GM18505 (cell line): ENCODE measurements around the gene ATP13A3.
"Not testable (repeated sequence)": the region's sequence is repeated elsewhere in the genome, so short reads cannot be mapped to it uniquely, and the experiment has no call there.

ENCODE experiments used
- ATAC-seq: cut with Tn5 transposase; IDR thresholded peaks from one replicate; pipeline ENCODE4 v1.9.1; 2021; ENCODE audit not compliant: unreplicated experiment
- POLR2A ChIP-seq: IDR thresholded peaks from 4 replicates; pipeline ENCODE4 v1.6.1; 2011; ENCODE audit warnings: borderline replicate concordance; ENCODE audit not compliant: insufficient read depth, insufficient read length; ENCODE audit errors: extremely low read depth

ATP13A3 gene

DNA sequence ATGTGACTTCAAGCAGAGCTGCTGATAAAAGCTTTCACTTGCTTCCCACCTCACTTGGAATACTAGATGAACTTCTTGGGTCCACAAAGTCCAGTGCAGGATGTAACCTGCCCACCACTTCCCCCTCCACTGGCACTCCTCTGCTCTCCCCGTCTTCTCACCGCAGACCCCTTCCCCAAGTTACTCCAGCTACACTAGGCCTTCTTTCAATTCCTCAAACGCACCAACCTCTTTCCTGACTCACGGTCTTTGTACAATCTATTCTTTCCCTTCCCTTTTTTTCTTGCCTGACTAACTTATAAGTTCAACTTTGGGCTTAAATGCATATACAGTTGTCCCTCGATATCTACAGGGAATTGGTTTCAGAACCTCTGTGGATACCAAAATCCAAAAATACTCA is 5.2 kb upstream of the ATP13A3 start:
- ATAC-seq, result no peak
- no peak for TF ChIP-seq POLR2A

DNA sequence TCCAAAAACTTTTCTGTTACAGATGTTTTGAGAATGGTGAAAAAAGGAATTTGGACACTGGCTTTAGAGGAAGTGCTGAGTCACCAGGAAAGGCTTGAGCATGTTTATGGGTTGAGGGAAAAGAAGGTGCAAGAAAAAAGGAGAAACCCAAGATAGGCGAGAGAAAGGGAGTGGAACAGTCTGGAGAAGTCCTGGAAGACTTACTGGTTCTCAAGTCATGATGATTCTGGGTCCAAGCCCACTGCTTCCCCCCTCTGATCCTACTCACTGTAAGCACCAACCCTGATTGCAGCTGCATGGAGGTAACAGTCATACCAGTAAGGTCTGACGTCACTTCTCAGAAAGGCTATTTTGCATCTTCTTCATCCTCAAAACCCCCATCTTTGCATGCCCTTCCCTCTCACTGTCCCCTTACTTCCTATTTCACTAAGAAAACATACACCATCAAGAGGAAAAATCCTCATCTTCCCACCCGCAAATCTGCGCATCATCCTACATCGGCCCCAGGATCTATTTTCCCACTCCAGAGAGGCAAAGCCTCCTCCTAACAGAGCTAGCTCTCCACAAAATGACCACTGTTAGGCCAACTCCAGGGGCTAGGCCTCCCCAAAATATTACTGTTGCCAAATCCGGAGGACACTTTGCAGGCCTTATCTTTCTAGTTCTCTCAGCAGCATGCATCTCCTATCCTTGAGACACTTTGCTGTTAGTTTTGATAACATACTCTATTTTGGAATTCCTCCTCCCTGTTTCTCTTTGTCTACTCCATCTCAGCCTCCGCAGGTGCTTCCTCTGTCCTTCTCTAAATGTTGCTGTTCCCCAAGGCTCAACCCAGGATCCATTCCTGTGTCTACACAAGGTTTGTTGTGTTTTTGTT is 3.2 kb upstream of the ATP13A3 start:
- peak; percentile 68 for TF ChIP-seq POLR2A
- ATAC-seq, result no peak

DNA sequence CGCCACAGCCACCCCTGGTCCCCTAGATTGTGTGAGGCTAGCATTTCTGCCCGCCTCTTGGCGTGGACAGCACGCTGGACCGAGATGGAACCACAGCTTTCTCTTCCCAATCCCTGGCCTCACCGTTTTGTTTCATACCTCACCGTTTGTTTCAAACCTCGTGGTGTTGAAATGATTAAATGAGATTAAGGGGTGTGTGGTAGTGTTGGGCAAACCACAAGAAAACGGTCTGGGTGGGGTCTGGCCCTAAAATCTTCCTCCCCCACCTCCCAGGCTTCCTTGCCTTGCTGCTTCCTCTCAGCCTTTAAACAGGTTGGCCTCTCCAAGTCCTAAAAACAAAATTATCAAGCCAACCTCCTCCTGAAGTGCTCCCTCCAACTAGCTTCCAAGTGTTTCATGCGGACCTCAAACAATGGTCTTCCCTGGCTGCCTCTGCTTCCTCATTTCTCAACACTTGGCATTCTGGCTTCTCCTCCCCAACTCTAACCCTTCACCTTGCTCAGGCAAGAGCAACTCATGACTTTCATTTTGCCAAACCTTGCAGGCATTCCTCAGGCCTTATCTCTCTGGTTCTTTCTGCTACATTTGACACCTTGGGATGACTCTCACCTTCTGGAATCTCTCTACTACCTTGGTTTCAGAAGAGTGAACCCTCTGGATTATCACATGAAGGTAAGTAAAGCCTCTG is 1.4 kb upstream of the ATP13A3 start:
- no peak for TF ChIP-seq POLR2A
- ATAC-seq, result no peak

DNA sequence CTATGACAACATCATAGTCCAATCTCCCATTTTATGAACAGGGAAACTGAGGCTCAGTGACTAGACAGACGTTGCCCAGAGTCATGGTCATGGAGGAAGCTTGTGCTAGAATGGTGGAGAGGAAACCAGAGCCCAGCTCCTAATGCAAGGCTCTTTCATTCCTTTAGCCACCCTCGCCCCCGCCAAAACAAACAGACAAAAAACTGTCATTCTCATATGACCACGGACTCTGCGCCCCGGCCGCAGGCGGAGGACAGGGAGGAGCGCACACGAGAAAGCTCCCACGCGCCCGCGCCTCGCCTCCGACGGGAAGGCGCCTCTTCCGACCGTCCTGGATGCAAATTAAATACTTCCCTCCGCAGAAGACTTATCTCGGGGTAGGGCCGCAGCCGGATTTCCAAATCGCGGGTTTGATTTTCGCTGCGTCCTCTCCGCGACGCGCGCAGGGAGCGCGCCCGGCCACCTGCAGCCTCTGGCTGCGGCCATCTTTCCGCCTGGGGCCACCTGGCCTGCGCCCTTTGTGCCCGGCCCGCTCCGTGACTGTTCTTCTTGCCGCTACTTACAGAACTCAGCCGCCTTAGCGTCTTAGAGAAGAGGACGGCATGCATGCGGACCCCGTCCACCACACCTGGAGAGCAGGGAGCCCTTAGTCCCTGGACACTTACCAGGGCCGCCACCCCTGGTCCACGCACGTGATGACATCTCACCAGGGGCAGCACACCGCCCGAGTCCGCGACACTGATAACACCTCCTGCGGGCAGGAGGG is 670 bp upstream of the ATP13A3 start:
- peak; percentile 49 for TF ChIP-seq POLR2A
- ATAC-seq, result peak; percentile 17

DNA sequence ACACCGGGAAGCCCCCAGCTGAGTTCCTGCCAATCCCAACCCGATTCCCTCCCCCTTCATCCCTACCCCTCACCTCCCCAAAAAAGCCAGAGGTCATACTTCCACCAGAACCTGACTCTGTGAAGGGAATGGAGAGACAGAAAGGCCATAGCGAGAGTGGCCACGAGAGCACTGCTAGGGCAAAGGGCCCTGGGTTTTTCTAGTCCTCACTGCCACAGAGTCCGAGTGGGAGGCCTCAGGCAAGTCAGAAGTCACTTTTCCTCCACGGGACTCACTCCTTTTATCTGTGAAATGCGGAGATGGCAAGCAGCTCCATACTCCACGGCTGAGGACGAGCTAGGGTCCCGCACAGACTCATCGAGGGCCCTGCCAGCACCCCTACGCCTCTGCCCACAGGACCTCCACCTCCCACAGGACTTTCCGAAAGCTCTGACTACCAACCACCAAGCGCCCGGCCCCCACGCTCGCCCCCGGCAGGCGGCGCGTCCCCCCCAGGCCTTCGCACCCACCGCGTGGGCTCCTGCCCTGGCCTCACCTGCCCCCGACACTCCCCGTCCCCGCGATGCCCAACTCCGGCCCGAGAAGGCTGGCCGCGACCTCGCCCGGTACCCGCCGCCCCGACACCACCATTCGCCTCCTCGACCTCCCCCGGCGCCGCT is 792 bp downstream of the ATP13A3 start:
- peak; percentile 14 for ATAC-seq
- TF ChIP-seq POLR2A, result peak; percentile 17

DNA sequence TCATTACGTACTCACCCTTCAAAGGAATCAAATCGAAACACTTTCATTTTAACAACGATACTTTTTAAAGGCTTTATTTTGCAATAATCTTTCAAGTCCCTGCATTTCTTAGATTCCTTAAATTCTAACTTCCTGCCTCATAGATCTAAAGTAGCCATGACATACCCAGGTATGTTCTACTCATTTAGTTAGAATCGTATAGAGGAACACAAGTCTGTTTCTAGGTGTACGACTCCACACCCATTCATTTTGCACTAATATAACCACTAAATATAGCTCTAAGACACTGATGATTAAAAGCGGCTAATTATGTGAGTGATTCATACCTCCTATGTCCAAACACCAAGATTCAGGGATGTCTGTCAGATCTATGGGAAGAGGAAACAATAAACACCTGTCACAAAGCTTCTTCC is 1.3 kb downstream of the ATP13A3 start:
- no peak for TF ChIP-seq POLR2A
- no peak for ATAC-seq

DNA sequence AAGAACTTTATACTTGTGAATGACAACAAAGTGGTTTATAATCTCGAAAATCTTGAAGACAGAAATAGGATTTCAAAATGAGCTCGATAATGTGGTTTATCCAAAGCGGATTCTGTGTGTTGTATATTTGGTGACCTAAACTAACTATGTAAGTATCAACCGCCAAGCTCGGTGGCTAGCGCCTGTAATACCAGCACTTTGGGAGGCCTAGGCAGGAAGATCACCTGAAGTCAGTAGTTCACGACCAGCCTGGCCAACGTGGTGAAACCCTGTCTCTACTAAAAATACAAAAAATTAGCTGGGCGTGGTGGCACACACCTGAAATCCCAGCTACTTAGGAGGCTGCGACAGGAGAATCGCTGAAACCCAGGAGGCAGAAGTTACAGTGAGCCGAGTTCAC is 2.2 kb downstream of the ATP13A3 start:
- no peak for ATAC-seq
- no peak for TF ChIP-seq POLR2A

DNA sequence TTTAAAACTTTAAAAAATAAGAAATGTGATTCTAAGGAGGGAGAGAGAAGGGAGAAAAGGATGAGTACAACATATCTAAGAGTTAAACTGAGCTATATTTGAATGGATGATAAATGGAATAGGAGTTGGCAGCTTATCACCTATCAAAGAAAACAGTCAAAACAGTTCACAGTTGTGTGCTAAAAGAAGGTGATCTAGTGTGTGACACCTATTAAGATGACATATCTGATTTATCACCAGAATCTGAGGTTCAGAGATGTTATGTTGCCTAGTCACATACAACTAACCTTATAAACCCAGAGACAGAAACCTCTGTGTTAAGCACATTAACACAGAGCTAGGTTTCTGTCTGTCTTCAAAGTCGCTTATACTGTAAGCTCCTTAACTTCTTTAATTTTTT is 3.0 kb downstream of the ATP13A3 start:
- TF ChIP-seq POLR2A, result no peak
- no peak for ATAC-seq

DNA sequence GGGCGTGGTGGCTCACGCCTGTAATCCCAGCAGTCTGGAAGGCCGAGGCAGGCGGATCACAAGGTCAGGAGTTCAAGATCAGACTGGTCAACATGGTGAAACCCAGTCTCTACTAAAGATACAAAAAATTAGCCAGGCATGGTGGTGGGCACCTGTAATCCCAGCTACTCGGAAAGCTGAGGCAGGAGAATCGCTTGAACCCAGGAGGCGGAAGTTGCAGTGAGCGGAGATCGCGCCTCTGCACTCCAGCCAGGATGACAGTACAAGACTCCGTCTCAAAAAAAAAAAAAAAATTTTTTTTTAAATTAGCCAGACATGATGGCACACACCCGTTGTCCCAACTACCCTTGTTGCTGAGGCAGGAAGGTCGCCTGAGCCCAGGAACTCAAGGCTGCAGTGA is 4.0 kb downstream of the ATP13A3 start:
- ATAC-seq, result not testable (repeated sequence)

DNA sequence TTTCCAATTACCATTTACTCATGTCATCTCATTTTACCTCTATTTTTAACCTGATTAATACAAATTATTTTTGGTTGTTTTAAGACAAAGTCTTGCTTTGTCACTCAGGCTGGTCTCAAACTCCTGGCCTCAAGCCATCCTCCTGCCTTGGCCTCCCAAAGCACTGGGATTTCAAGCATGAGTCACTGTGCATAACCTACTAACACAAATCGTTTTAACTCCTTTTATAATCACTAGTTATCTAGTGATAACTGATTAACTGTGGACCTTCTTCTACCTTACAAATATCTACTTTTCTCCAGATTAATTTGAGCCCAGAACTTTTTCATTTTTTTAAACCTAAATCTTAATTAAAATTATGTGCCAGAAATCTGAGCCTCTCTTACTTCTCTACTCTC is 4.6 kb downstream of the ATP13A3 start:
- TF ChIP-seq POLR2A, result no peak
- no peak for ATAC-seq

DNA sequence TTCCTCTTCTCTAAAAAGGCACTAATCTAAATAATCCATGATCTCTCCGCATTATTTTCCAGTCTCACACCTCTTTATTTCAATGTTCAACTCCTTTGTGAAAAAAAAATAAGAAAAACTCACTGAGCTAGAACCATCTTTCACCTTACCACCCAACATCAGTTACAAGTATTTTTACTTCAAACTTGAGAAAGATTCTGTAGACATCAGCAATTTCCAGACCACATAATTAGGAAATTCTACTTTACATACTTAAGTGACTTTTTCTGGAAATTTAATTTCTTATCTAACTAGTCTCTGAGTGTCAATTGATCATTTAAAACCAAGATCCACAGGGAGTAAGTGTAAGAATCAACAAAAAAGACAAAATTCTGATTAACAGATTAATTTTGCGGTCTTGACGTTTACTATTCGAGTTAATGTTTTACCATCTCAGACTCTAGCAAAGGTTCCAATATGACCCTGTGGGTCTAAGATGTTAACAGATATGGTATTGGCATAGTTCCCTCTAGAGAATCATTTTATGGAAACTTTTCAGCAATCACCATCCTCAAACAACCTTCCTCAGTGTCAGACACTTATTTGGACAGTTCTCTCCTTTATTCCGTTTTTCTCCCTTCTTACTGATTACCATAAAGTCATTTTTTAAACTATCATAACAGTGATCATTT is 5.1 kb downstream of the ATP13A3 start:
- ATAC-seq, result no peak

DNA sequence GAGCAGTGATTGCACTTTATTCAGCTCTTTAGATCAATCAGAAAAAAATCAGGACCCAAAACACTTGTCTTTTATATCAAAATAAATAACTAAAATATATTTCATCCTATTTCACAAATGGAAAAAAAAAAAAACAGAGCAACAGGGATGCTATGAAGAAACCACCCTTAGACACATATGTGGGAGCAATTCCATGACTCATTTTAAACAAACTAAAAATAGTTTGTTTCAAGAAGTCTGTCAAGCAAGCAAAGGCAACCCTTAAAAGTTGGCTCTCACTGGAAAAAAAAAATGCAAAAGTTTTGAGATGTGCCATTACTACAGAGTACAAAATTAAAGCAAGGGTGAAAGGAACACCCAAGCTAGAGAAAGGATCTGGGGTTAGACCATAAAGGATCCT is 5.7 kb downstream of the ATP13A3 start:
- no peak for ATAC-seq
- TF ChIP-seq POLR2A, result no peak

More for the DNA sequence above, 5.1 kb downstream of the ATP13A3 start:
- no peak for TF ChIP-seq POLR2A

DNA sequence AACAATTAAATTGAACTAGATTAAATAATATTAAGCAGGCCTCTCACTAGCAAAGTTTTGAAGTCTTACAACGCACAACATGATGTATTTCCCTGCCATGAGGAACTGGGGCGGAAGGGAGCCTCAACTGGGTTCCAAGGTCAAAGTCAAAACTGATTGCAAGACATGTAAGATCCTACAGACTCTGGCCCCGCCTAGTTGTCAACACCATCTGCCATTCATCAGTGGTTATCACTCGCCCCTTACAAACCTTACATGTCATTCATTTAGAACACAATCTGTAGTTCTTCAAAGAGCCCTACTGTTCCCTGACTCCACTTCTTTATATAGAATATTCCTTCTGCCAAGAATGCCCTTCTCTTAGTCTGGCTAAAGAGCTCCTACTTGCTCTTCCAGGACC is 10.0 kb downstream of the ATP13A3 start:
- no peak for TF ChIP-seq POLR2A
- no peak for ATAC-seq

DNA sequence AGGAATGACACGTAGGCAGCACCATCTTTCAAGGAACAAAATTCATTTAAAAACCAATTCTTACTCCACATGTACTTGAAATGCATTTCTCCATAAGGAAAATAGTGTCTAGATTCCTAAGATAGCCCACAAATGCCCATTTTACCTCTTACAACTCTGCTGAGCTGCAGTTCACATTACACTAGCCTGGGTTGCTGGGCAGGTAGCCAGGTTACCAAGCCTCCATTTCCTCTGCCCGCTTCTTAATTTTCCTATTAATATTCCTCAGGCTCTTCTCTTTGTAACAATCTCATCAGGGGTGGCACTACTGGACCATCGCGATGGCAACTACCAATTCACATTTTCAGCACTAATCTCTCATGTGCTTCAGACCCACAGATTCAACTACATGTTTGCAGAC is 10.8 kb downstream of the ATP13A3 start:
- no peak for ATAC-seq

More for the DNA sequence above, 10.8 kb downstream of the ATP13A3 start:
- TF ChIP-seq POLR2A, result no peak
